ENCODE results near the gene CTXND1. TPM values are rescaled to one million over a fixed set of nuclear protein-coding genes. Genes with fewer than 3 reads are reported as not detected.

CTXND1 gene
- polyA plus RNA-seq, 2 donors, result 0.02 TPM; not detected in 1

- Histone ChIP-seq H3K4me1 (ENCODE audit: control insufficient read depth in 2 of 2, insufficient read depth in 2 of 2, low read length in 1 of 2) (no peaks in the 10 kb centered on the region), H3K27me3 (ENCODE audit: control insufficient read depth in 1 of 2, insufficient read depth in 2 of 2, low read length in 2 of 2) (no peaks in the 10 kb centered on the region), H3K36me3 (ENCODE audit: control insufficient read depth in 2 of 2, insufficient read depth in 2 of 2, low read length in 1 of 2) (peaks cover 6 to 8% of the 10 kb centered on the region in 2 donors), H3K4me3 (ENCODE audit: low read depth in 1 of 2, low read length in 2 of 2) (no peak overlapping the region), H3K27ac (ENCODE audit: low read depth in 2 of 2, low read length in 1 of 2) (no peak overlapping the region), H3K9me3 (ENCODE audit: control insufficient read depth in 2 of 2, insufficient read depth in 1 of 2, low read depth in 1 of 2, low read length in 1 of 2) (no peaks in the 10 kb centered on the region)
- WGBS, 2 donors, result 43 to 58% methylated on average over 2 of the region's 2 CpGs
These were observed 63.8 kb downstream of the CTXND1 start for GRCh38 chr15:80188251-80188650.

- peaks cover 6 to 8% of the 10 kb centered on the region in 2 donors for H3K36me3 ChIP-seq (ENCODE audit: control insufficient read depth in 2 of 2, insufficient read depth in 2 of 2, low read length in 1 of 2)
- WGBS, 2 donors, result 99 to 100% methylated on average over 1 of the region's 1 CpG
- no peak overlapping the region for H3K27ac ChIP-seq (ENCODE audit: low read depth in 2 of 2, low read length in 1 of 2)
- no peaks in the 10 kb centered on the region for H3K9me3 ChIP-seq (ENCODE audit: control insufficient read depth in 2 of 2, insufficient read depth in 1 of 2, low read depth in 1 of 2, low read length in 1 of 2)
- H3K4me1 ChIP-seq (ENCODE audit: control insufficient read depth in 2 of 2, insufficient read depth in 2 of 2, low read length in 1 of 2), result no peaks in the 10 kb centered on the region
- no peaks in the 10 kb centered on the region for H3K27me3 ChIP-seq (ENCODE audit: control insufficient read depth in 1 of 2, insufficient read depth in 2 of 2, low read length in 2 of 2)
- no peak overlapping the region for H3K4me3 ChIP-seq (ENCODE audit: low read depth in 1 of 2, low read length in 2 of 2)
These were observed 65.4 kb downstream of the CTXND1 start for GRCh38 chr15:80186597-80186996.

- WGBS, 2 donors, result 93 to 96% methylated on average over 7 of the region's 7 CpGs
- Histone ChIP-seq H3K27me3 (ENCODE audit: control insufficient read depth in 1 of 2, insufficient read depth in 2 of 2, low read length in 2 of 2) (no peaks in the 10 kb centered on the region), H3K36me3 (ENCODE audit: control insufficient read depth in 2 of 2, insufficient read depth in 2 of 2, low read length in 1 of 2) (peaks cover 6 to 8% of the 10 kb centered on the region in 2 donors), H3K4me1 (ENCODE audit: control insufficient read depth in 2 of 2, insufficient read depth in 2 of 2, low read length in 1 of 2) (no peaks in the 10 kb centered on the region), H3K27ac (ENCODE audit: low read depth in 2 of 2, low read length in 1 of 2) (no peak overlapping the region), H3K9me3 (ENCODE audit: control insufficient read depth in 2 of 2, insufficient read depth in 1 of 2, low read depth in 1 of 2, low read length in 1 of 2) (no peaks in the 10 kb centered on the region), H3K4me3 (ENCODE audit: low read depth in 1 of 2, low read length in 2 of 2) (no peak overlapping the region)
These were observed 65.9 kb downstream of the CTXND1 start for GRCh38 chr15:80186066-80186465.

- H3K36me3 ChIP-seq (ENCODE audit: control insufficient read depth in 2 of 2, insufficient read depth in 2 of 2, low read length in 1 of 2), result peaks cover 8 to 9% of the 10 kb centered on the region in 2 donors
- H3K27me3 ChIP-seq (ENCODE audit: control insufficient read depth in 1 of 2, insufficient read depth in 2 of 2, low read length in 2 of 2), result no peaks in the 10 kb centered on the region
- 97 to 99% methylated on average over 2 of the region's 2 CpGs for WGBS, 2 donors
These were observed 66.9 kb downstream of the CTXND1 start for GRCh38 chr15:80185152-80185551.

GRCh38 chr15:80184554-80184953, 67.5 kb downstream of the CTXND1 start:
- no peak overlapping the region for H3K27ac ChIP-seq (ENCODE audit: low read depth in 2 of 2, low read length in 1 of 2)
- no peak overlapping the region for H3K4me3 ChIP-seq (ENCODE audit: low read depth in 1 of 2, low read length in 2 of 2)
- peaks cover 0 to 6% of the 10 kb centered on the region in 2 donors for H3K4me1 ChIP-seq (ENCODE audit: control insufficient read depth in 2 of 2, insufficient read depth in 2 of 2, low read length in 1 of 2)
- H3K9me3 ChIP-seq (ENCODE audit: control insufficient read depth in 2 of 2, insufficient read depth in 1 of 2, low read depth in 1 of 2, low read length in 1 of 2), result no peaks in the 10 kb centered on the region
- WGBS, 2 donors, result 93 to 94% methylated on average over 7 of the region's 7 CpGs
- no peaks in the 10 kb centered on the region for H3K27me3 ChIP-seq (ENCODE audit: control insufficient read depth in 1 of 2, insufficient read depth in 2 of 2, low read length in 2 of 2)
- peaks cover 8 to 9% of the 10 kb centered on the region in 2 donors for H3K36me3 ChIP-seq (ENCODE audit: control insufficient read depth in 2 of 2, insufficient read depth in 2 of 2, low read length in 1 of 2)

More at GRCh38 chr15:80185152-80185551, 66.9 kb downstream of the CTXND1 start:
- Histone ChIP-seq H3K9me3 (ENCODE audit: control insufficient read depth in 2 of 2, insufficient read depth in 1 of 2, low read depth in 1 of 2, low read length in 1 of 2) (no peaks in the 10 kb centered on the region), H3K4me3 (ENCODE audit: low read depth in 1 of 2, low read length in 2 of 2) (no peak overlapping the region), H3K27ac (ENCODE audit: low read depth in 2 of 2, low read length in 1 of 2) (no peak overlapping the region), H3K4me1 (ENCODE audit: control insufficient read depth in 2 of 2, insufficient read depth in 2 of 2, low read length in 1 of 2) (no peaks in the 10 kb centered on the region)

GRCh38 chr15:80183886-80184285, 68.1 kb downstream of the CTXND1 start:
- no peak overlapping the region for H3K4me3 ChIP-seq (ENCODE audit: low read depth in 1 of 2, low read length in 2 of 2)
- no peaks in the 10 kb centered on the region for H3K27me3 ChIP-seq (ENCODE audit: control insufficient read depth in 1 of 2, insufficient read depth in 2 of 2, low read length in 2 of 2)
- 87 to 91% methylated on average over 6 of the region's 6 CpGs for WGBS, 2 donors
- H3K9me3 ChIP-seq (ENCODE audit: control insufficient read depth in 2 of 2, insufficient read depth in 1 of 2, low read depth in 1 of 2, low read length in 1 of 2), result no peaks in the 10 kb centered on the region
- H3K36me3 ChIP-seq (ENCODE audit: control insufficient read depth in 2 of 2, insufficient read depth in 2 of 2, low read length in 1 of 2), result peaks cover 8 to 9% of the 10 kb centered on the region in 2 donors
- H3K27ac ChIP-seq (ENCODE audit: low read depth in 2 of 2, low read length in 1 of 2), result no peak overlapping the region
- H3K4me1 ChIP-seq (ENCODE audit: control insufficient read depth in 2 of 2, insufficient read depth in 2 of 2, low read length in 1 of 2), result peaks cover 3 to 9% of the 10 kb centered on the region in 2 donors

- Histone ChIP-seq H3K4me1 (ENCODE audit: control insufficient read depth in 2 of 2, insufficient read depth in 2 of 2, low read length in 1 of 2) (peaks cover 3 to 9% of the 10 kb centered on the region in 2 donors), H3K27ac (ENCODE audit: low read depth in 2 of 2, low read length in 1 of 2) (no peak overlapping the region), H3K36me3 (ENCODE audit: control insufficient read depth in 2 of 2, insufficient read depth in 2 of 2, low read length in 1 of 2) (peaks cover 8 to 9% of the 10 kb centered on the region in 2 donors), H3K27me3 (ENCODE audit: control insufficient read depth in 1 of 2, insufficient read depth in 2 of 2, low read length in 2 of 2) (no peaks in the 10 kb centered on the region), H3K9me3 (ENCODE audit: control insufficient read depth in 2 of 2, insufficient read depth in 1 of 2, low read depth in 1 of 2, low read length in 1 of 2) (no peaks in the 10 kb centered on the region), H3K4me3 (ENCODE audit: low read depth in 1 of 2, low read length in 2 of 2) (no peak overlapping the region)
- 94 to 95% methylated on average over 10 of the region's 10 CpGs for WGBS, 2 donors
These were observed 68.7 kb downstream of the CTXND1 start for GRCh38 chr15:80183306-80183705.

- 39 to 54% methylated on average over 5 of the region's 5 CpGs for WGBS, 2 donors
- Histone ChIP-seq H3K27ac (ENCODE audit: low read depth in 2 of 2, low read length in 1 of 2) (no peak overlapping the region), H3K9me3 (ENCODE audit: control insufficient read depth in 2 of 2, insufficient read depth in 1 of 2, low read depth in 1 of 2, low read length in 1 of 2) (no peaks in the 10 kb centered on the region), H3K4me3 (ENCODE audit: low read depth in 1 of 2, low read length in 2 of 2) (no peak overlapping the region), H3K4me1 (ENCODE audit: control insufficient read depth in 2 of 2, insufficient read depth in 2 of 2, low read length in 1 of 2) (peaks cover 3 to 9% of the 10 kb centered on the region in 2 donors), H3K27me3 (ENCODE audit: control insufficient read depth in 1 of 2, insufficient read depth in 2 of 2, low read length in 2 of 2) (no peaks in the 10 kb centered on the region), H3K36me3 (ENCODE audit: control insufficient read depth in 2 of 2, insufficient read depth in 2 of 2, low read length in 1 of 2) (peaks cover 8 to 9% of the 10 kb centered on the region in 2 donors)
These were observed 69.3 kb downstream of the CTXND1 start for GRCh38 chr15:80182611-80183261.

GRCh38 chr15:80180986-80181385, 71.0 kb downstream of the CTXND1 start:
- Histone ChIP-seq H3K36me3 (ENCODE audit: control insufficient read depth in 2 of 2, insufficient read depth in 2 of 2, low read length in 1 of 2) (peaks cover 2 to 4% of the 10 kb centered on the region in 2 donors), H3K9me3 (ENCODE audit: control insufficient read depth in 2 of 2, insufficient read depth in 1 of 2, low read depth in 1 of 2, low read length in 1 of 2) (no peaks in the 10 kb centered on the region), H3K4me3 (ENCODE audit: low read depth in 1 of 2, low read length in 2 of 2) (no peak overlapping the region), H3K27me3 (ENCODE audit: control insufficient read depth in 1 of 2, insufficient read depth in 2 of 2, low read length in 2 of 2) (no peaks in the 10 kb centered on the region), H3K4me1 (ENCODE audit: control insufficient read depth in 2 of 2, insufficient read depth in 2 of 2, low read length in 1 of 2) (peaks cover 3 to 9% of the 10 kb centered on the region in 2 donors), H3K27ac (ENCODE audit: low read depth in 2 of 2, low read length in 1 of 2) (no peak overlapping the region)
- WGBS, 2 donors, result 90% methylated on average over 10 of the region's 10 CpGs

- H3K27me3 ChIP-seq (ENCODE audit: control insufficient read depth in 1 of 2, insufficient read depth in 2 of 2, low read length in 2 of 2), result no peaks in the 10 kb centered on the region
- WGBS, 2 donors, result 87 to 88% methylated on average over 7 of the region's 7 CpGs
- H3K36me3 ChIP-seq (ENCODE audit: control insufficient read depth in 2 of 2, insufficient read depth in 2 of 2, low read length in 1 of 2), result peaks cover 0 to 4% of the 10 kb centered on the region in 2 donors
- H3K9me3 ChIP-seq (ENCODE audit: control insufficient read depth in 2 of 2, insufficient read depth in 1 of 2, low read depth in 1 of 2, low read length in 1 of 2), result no peaks in the 10 kb centered on the region
- H3K4me1 ChIP-seq (ENCODE audit: control insufficient read depth in 2 of 2, insufficient read depth in 2 of 2, low read length in 1 of 2), result peaks cover 3 to 9% of the 10 kb centered on the region in 2 donors
- H3K4me3 ChIP-seq (ENCODE audit: low read depth in 1 of 2, low read length in 2 of 2), result no peak overlapping the region
- H3K27ac ChIP-seq (ENCODE audit: low read depth in 2 of 2, low read length in 1 of 2), result no peak overlapping the region
These were observed 71.5 kb downstream of the CTXND1 start for GRCh38 chr15:80180468-80180867.

Data from esophagus (tissue), 2 donors.